Mesendoderm (in vitro differentiated cells): Measurements from ENCODE around the gene NPPC. TPM values are rescaled to one million over a fixed set of nuclear protein-coding genes. Genes with fewer than 3 reads are reported as not detected.

Experiments
- DNase-seq: peaks from one replicate; pipeline ENCODE4 v3.0.0; 2013
- H2AK5ac ChIP-seq: 2 replicates; pipeline ENCODE4 v1.6.1; 2013; ENCODE audit warnings: low read length, inconsistent platforms
- H2BK120ac ChIP-seq: 2 replicates; pipeline ENCODE4 v1.6.1; 2013; ENCODE audit warnings: low read depth, mild to moderate bottlenecking, low read length, moderate library complexity, mixed read lengths
- H2BK15ac ChIP-seq: replicated peaks from 2 replicates; pipeline ENCODE4 v1.6.1; 2013; ENCODE audit warnings: low read depth, mild to moderate bottlenecking, moderate library complexity
- H2BK5ac ChIP-seq: 2 replicates; pipeline ENCODE4 v1.6.1; 2013; ENCODE audit warnings: low read length, inconsistent platforms
- H3K18ac ChIP-seq: 2 replicates; pipeline ENCODE4 v1.6.1; 2013; ENCODE audit warnings: mild to moderate bottlenecking, low read length, mixed read lengths
- H3K23ac ChIP-seq: one replicate; pipeline ENCODE4 v1.6.1; 2013; ENCODE audit warnings: low read length
- H3K27ac ChIP-seq: 2 replicates; pipeline ENCODE4 v1.5.1; 2013; ENCODE audit warnings: low read depth, mild to moderate bottlenecking, inconsistent platforms, low read length, moderate library complexity
- H3K27me3 ChIP-seq: 2 replicates; pipeline ENCODE4 v1.6.1; 2013; ENCODE audit warnings: low read length, control low read depth, mild to moderate bottlenecking, inconsistent platforms; ENCODE audit not compliant: insufficient read depth, poor library complexity
- H3K36me3 ChIP-seq: 2 replicates; pipeline ENCODE4 v1.6.1; 2013; ENCODE audit warnings: low read length, inconsistent platforms; ENCODE audit not compliant: control insufficient read depth, insufficient read depth
- H3K4ac ChIP-seq: one replicate; pipeline ENCODE4 v1.6.1; 2013; ENCODE audit warnings: low read depth, mild to moderate bottlenecking, low read length, moderate library complexity
- H3K4me1 ChIP-seq: 2 replicates; pipeline ENCODE4 v1.6.1; 2013; ENCODE audit warnings: low read depth, low read length, inconsistent platforms; ENCODE audit not compliant: control insufficient read depth
- H3K4me2 ChIP-seq: 2 replicates; pipeline ENCODE4 v1.6.1; 2013; ENCODE audit warnings: low read length
- H3K4me3 ChIP-seq: 2 replicates; pipeline ENCODE4 v1.5.1; 2013; ENCODE audit warnings: mild to moderate bottlenecking, low read length
- H3K56ac ChIP-seq: one replicate; pipeline ENCODE4 v1.6.1; 2013; ENCODE audit warnings: low read length
- H3K79me1 ChIP-seq: 2 replicates; pipeline ENCODE4 v1.6.1; 2013; ENCODE audit warnings: low read length, inconsistent platforms
- H3K79me2 ChIP-seq: 2 replicates; pipeline ENCODE4 v1.6.1; 2013; ENCODE audit warnings: mild to moderate bottlenecking, low read length; ENCODE audit not compliant: control insufficient read depth, insufficient read depth
- H3K9ac ChIP-seq: 2 replicates; pipeline ENCODE4 v1.6.1; 2013; ENCODE audit warnings: low read length, inconsistent platforms
- H4K5ac ChIP-seq: one replicate; pipeline ENCODE4 v1.6.1; 2013; ENCODE audit warnings: low read length
- H4K8ac ChIP-seq: one replicate; pipeline ENCODE4 v1.6.1; 2013; ENCODE audit warnings: low read depth, mild to moderate bottlenecking, control low read depth, low read length, moderate library complexity
- WGBS: extraction: QIAGEN DNeasy Blood & Tissue Kit; methylation state at CpG from one replicate; pipeline ENCODE4 v1.1.7; 2013; ENCODE audit warnings: low lambda C conversion rate, missing lambda C conversion rate; ENCODE audit not compliant: insufficient coverage; ENCODE audit errors: extremely low coverage; 5-methylcytosine and 5-hydroxymethylcytosine counted together
- polyA plus RNA-seq, 2 experiments: library from polyadenylated mRNA; stranded (reverse); fragments of 200-250 nt; gene quantifications; one replicate each; pipeline ENCODE4 v1.2.3, GENCODE V29; 2013

The NPPC gene
- 0.37 TPM for polyA plus RNA-seq (2013, experiment 1 of 2)
- polyA plus RNA-seq (2013, experiment 2 of 2): 0.22 TPM

- Histone ChIP-seq H3K27ac (no peak within 1 kb of the TSS), H3K4me1 (no peaks in the 10 kb centered on the region)
- peak; percentile 76 for DNase-seq
These were observed at the start of gene NPPC for GRCh38 chr2:231926180-231926741. TSS of gene NPPC (minus strand) at chr2:231926396. CDS start at chr2:231926249, 147 bp downstream.

DNA sequence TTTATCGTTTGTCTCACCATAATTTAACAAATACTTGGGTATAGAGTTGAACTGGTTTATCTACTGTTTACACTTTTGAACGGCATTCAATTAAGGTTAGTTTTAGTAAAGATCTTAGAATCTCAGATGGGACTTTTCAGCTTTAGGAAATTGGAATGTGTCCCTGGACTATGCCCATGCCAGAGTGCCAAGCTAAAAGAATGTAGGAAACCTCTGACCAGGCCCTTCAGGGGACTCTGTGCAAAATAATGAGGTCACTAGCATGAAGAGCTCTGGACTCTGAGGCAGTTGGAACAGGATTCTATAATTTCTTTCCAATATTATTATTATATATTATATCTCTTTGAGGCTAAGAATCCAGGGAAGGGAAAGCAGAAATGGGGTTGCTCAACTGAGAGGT lies 48.8 kb upstream of the NPPC start:
- H3K4me3 ChIP-seq: no peak overlapping the region
- no peaks in the 10 kb centered on the region for H3K4me1 ChIP-seq
- H3K79me1 ChIP-seq: peaks cover 3% of the 10 kb centered on the region
- no peak overlapping the region for H3K4me2 ChIP-seq
- no peak overlapping the region for H2BK120ac ChIP-seq
- H3K4ac ChIP-seq: no peak overlapping the region
- H2BK15ac ChIP-seq: no peak overlapping the region
- H2AK5ac ChIP-seq: no peak overlapping the region
- no peak for DNase-seq
- no peak overlapping the region for H3K56ac ChIP-seq
- no peak overlapping the region for H3K9ac ChIP-seq
- H3K27ac ChIP-seq: no peak overlapping the region
- H2BK5ac ChIP-seq: no peak overlapping the region
- peaks cover 2% of the 10 kb centered on the region for H3K79me2 ChIP-seq
- no peak overlapping the region for H3K23ac ChIP-seq
- no peaks in the 10 kb centered on the region for H3K36me3 ChIP-seq
- no CpG with 5 or more reads among the region's 2 CpGs for WGBS
- no peak overlapping the region for H4K5ac ChIP-seq
- H3K18ac ChIP-seq: no peak overlapping the region
- no peak overlapping the region for H4K8ac ChIP-seq
- no peaks in the 10 kb centered on the region for H3K27me3 ChIP-seq

More at GRCh38 chr2:231926180-231926741, at the start of gene NPPC:
- no peak within 1 kb of the TSS for H2BK120ac ChIP-seq
- no peak within 1 kb of the TSS for H2AK5ac ChIP-seq
- H4K5ac ChIP-seq: no peak within 1 kb of the TSS
- peak within 1 kb of the TSS; percentile 83 for H3K4me2 ChIP-seq
- H3K79me1 ChIP-seq: no peaks in the 10 kb centered on the region
- no CpG with 5 or more reads among the region's 54 CpGs for WGBS
- H4K8ac ChIP-seq: no peak within 1 kb of the TSS
- H2BK5ac ChIP-seq: no peak within 1 kb of the TSS
- peaks cover 21% of the 10 kb centered on the region for H3K27me3 ChIP-seq
- no peak within 1 kb of the TSS for H2BK15ac ChIP-seq
- no peak within 1 kb of the TSS for H3K4ac ChIP-seq
- H3K9ac ChIP-seq: peak within 1 kb of the TSS; percentile 36
- no peak within 1 kb of the TSS for H3K4me3 ChIP-seq
- no peaks in the 10 kb centered on the region for H3K79me2 ChIP-seq
- no peaks in the 10 kb centered on the region for H3K36me3 ChIP-seq
- peak within 1 kb of the TSS; percentile 45 for H3K23ac ChIP-seq
- peak within 1 kb of the TSS; percentile 49 for H3K56ac ChIP-seq
- no peak within 1 kb of the TSS for H3K18ac ChIP-seq

DNA sequence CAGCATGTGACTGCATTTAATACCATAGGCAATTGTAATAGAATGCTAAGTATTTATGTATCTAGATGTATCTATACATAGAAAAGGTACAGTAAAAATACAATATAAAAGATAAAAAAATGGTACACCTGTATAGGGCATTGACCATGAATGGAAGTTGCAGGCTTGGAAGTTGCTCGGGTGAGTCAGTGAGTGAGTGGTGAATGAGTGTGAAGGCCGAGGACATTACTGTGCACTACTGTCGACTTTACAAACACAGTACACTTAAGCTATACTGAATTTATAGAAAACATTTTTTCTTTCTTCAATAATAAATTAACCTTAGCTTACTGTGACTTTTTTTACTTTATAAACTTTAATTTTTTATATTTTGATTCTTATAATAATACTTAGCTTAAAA lies 44.3 kb upstream of the NPPC start:
- Histone ChIP-seq H3K4ac (no peak overlapping the region), H3K56ac (no peak overlapping the region), H2BK15ac (no peak overlapping the region), H3K4me3 (no peak overlapping the region), H3K79me2 (no peaks in the 10 kb centered on the region), H4K8ac (no peak overlapping the region), H3K27ac (no peak overlapping the region), H3K79me1 (peaks cover 4% of the 10 kb centered on the region), H3K18ac (no peak overlapping the region), H3K36me3 (no peaks in the 10 kb centered on the region), H3K23ac (no peak overlapping the region), H3K4me2 (no peak overlapping the region), H4K5ac (no peak overlapping the region), H2AK5ac (no peak overlapping the region), H3K9ac (no peak overlapping the region), H2BK5ac (no peak overlapping the region), H3K4me1 (no peaks in the 10 kb centered on the region), H3K27me3 (no peaks in the 10 kb centered on the region), H2BK120ac (no peak overlapping the region)
- no peak for DNase-seq
- WGBS: no CpG with 5 or more reads among the region's 3 CpGs

DNA sequence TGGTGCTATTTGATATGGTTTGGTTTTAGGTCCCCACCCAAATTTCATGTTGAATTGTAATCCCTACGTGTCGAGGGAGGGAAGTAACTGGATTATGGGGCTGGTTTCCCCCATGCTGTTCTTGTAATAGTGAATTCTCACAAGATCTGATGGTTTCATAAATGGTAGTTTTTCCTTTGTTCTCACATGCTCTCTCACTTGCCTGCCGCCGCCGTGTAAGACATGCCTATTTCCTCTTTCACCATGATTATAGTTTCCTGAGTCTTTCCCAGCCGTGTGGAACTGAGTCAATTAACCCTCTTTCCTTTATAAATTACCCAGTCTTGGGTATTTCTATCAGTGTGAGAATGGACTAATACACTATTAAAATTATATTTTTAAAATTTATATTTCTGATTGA lies 42.6 kb upstream of the NPPC start:
- Histone ChIP-seq H3K4me2 (no peak overlapping the region), H3K4me3 (no peak overlapping the region), H4K5ac (no peak overlapping the region), H3K79me2 (peaks cover under 1% of the 10 kb centered on the region), H4K8ac (no peak overlapping the region), H3K79me1 (peaks cover 4% of the 10 kb centered on the region), H3K4me1 (no peaks in the 10 kb centered on the region), H3K9ac (no peak overlapping the region), H3K4ac (no peak overlapping the region), H2BK5ac (no peak overlapping the region), H2BK120ac (no peak overlapping the region), H2BK15ac (no peak overlapping the region), H3K27me3 (no peaks in the 10 kb centered on the region), H3K36me3 (no peaks in the 10 kb centered on the region), H3K56ac (no peak overlapping the region), H2AK5ac (no peak overlapping the region), H3K27ac (no peak overlapping the region), H3K18ac (no peak overlapping the region), H3K23ac (no peak overlapping the region)
- WGBS: no CpG with 5 or more reads among the region's 6 CpGs
- no peak for DNase-seq

DNA sequence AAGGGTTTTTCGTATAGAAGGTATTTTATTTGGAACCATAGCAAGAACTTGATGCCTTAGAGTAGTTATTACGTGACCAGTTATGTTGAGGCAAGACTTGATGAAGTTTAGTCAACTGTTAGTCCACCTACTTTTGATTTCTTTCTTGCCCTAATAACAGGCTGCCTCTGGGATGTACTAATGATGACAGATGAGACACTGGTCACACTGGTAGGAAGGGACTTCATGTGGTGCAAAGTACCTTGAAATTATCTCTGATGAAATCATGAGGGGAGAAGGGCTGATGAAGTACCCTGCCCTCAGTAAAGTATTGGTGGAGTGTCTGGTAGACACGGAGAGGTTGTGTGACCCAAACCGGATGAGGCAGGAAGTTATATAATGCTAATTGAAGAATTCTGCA lies 40.7 kb upstream of the NPPC start:
- WGBS: 100% methylated on average over 2 of the region's 4 CpGs
- no peak for DNase-seq

DNA sequence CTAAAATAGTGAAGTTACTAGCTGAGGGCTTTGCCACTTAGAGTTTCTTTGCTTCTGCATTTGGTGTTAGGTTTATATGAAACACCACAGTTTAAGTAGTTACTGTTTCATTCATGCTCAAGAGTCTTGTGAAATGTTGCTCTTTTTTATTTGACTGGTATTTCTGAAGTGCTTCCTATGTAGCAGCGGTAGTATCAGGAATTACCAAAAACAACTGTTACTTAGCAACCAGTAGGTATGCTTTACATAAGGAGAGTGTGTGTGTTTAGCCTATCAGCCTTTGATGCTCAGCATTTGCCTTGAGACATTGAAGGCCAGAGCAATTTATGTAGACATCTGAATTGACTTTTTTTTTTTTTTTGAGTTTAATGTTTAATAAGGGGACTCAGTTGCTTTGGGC lies 38.9 kb upstream of the NPPC start:
- no peak overlapping the region for H3K27ac ChIP-seq
- H4K5ac ChIP-seq: no peak overlapping the region
- WGBS: no CpG with 5 or more reads among the region's 1 CpG

More for the DNA sequence above, 40.7 kb upstream of the NPPC start:
- Histone ChIP-seq H3K79me1 (peaks cover 7% of the 10 kb centered on the region), H4K8ac (no peak overlapping the region), H2BK5ac (no peak overlapping the region), H2BK15ac (no peak overlapping the region), H2BK120ac (no peak overlapping the region), H3K4me3 (no peak overlapping the region), H3K4me1 (no peaks in the 10 kb centered on the region), H2AK5ac (no peak overlapping the region), H3K27me3 (no peaks in the 10 kb centered on the region), H4K5ac (no peak overlapping the region), H3K4me2 (no peak overlapping the region), H3K4ac (no peak overlapping the region), H3K36me3 (no peaks in the 10 kb centered on the region), H3K23ac (no peak overlapping the region), H3K27ac (no peak overlapping the region), H3K9ac (no peak overlapping the region), H3K56ac (no peak overlapping the region), H3K18ac (no peak overlapping the region), H3K79me2 (peaks cover 2% of the 10 kb centered on the region)

More for the DNA sequence above, 38.9 kb upstream of the NPPC start:
- Histone ChIP-seq H3K9ac (no peak overlapping the region), H3K23ac (no peak overlapping the region), H3K56ac (no peak overlapping the region), H3K4me1 (peaks cover 2% of the 10 kb centered on the region), H3K79me1 (peaks cover 6% of the 10 kb centered on the region), H2BK15ac (no peak overlapping the region), H3K4me2 (no peak overlapping the region), H3K27me3 (no peaks in the 10 kb centered on the region), H2BK5ac (no peak overlapping the region), H3K4me3 (no peak overlapping the region), H3K79me2 (peaks cover 2% of the 10 kb centered on the region), H2BK120ac (no peak overlapping the region), H3K36me3 (no peaks in the 10 kb centered on the region), H3K4ac (no peak overlapping the region), H3K18ac (no peak overlapping the region), H2AK5ac (no peak overlapping the region), H4K8ac (no peak overlapping the region)
- DNase-seq: peak; percentile 12
